ENCODE measurements around the gene UTS2R. TPM values are rescaled to one million over a fixed set of nuclear protein-coding genes. Genes with fewer than 3 reads are reported as not detected.

UTS2R gene
- total RNA-seq, 1 donor from 2014 or later = not detected

Other genes starting within 250 kb of the UTS2R start
- 2.0 and 3.4 TPM in 2 replicates for gene CCDC57, start 158.9 kb upstream of the UTS2R start, total RNA-seq
- gene SLC16A3, start 142.7 kb upstream of the UTS2R start, total RNA-seq = 67.8 and 135 TPM in 2 replicates
- gene CSNK1D, start 98.1 kb upstream of the UTS2R start, total RNA-seq = 38.8 and 41.3 TPM in 2 replicates
- gene CD7, start 54.2 kb upstream of the UTS2R start, total RNA-seq = under 0.01 TPM in 1 of 2 replicates, not detected in the other
- 1.3 and 1.8 TPM in 2 replicates for gene SECTM1, start 38.0 kb upstream of the UTS2R start, total RNA-seq
- not detected in 2 replicates for gene TEX19, start 12.5 kb upstream of the UTS2R start, total RNA-seq
- gene HEXD, start 46.6 kb downstream of the UTS2R start, total RNA-seq = 9.8 and 13.3 TPM in 2 replicates
- 13.9 and 19.8 TPM in 2 replicates for gene OGFOD3, start 46.8 kb downstream of the UTS2R start, total RNA-seq
- gene CYBC1, start 79.0 kb downstream of the UTS2R start, total RNA-seq = 31.8 and 57.1 TPM in 2 replicates
- gene NARF, start 87.0 kb downstream of the UTS2R start, total RNA-seq = 50.1 and 96.2 TPM in 2 replicates
- 15.0 and 24.8 TPM in 2 replicates for gene FOXK2, start 148.0 kb downstream of the UTS2R start, total RNA-seq

All from lung microvascular endothelial cell (primary cell).